ENCODE measurements around the gene CENPQ.

GRCh38 chr6:49540614-49541013 lies 77.4 kb downstream of the CENPQ start:
- TF ChIP-seq CTCF (IDR thresholded peaks at IDR 0.05; ENCODE audit: insufficient read depth, low read depth, low read length) (no peak), EZH2 (IDR thresholded peaks at IDR 0.05; ENCODE audit: insufficient read depth, low read length) (no peak)

Data from astrocyte (in vitro differentiated cells and primary cell).